OCI-LY3 (cell line): ENCODE data around the gene ALKAL2.

ENCODE experiments used
- H2AFZ ChIP-seq: fragments of 200-600, 300-600 bp; shearing (Covaris generic); 2 replicates; pipeline ENCODE4 v1.6.0; 2014; ENCODE audit warnings: antibody characterized with exemption, low read depth, low read length
- H3K27ac ChIP-seq: fragments of 200-600, 300-600 bp; sonication (generic); 2 replicates; pipeline ENCODE4 v1.5.1; 2014; ENCODE audit warnings: mild to moderate bottlenecking, low read length, moderate library complexity, mixed read lengths
- H3K27me3 ChIP-seq: fragments of 200-600, 300-600 bp; sonication (generic); 2 replicates; pipeline ENCODE4 v1.6.1; 2014; ENCODE audit warnings: low read depth, low read length, mixed read lengths
- H3K36me3 ChIP-seq: fragments of 200-600, 300-600 bp; sonication (generic); replicated peaks from 2 replicates; pipeline ENCODE3; 2014; ENCODE audit warnings: low read depth, low read length, mixed read lengths
- H3K4me1 ChIP-seq: fragments of 300-600, 200-600 bp; sonication (generic); 2 replicates; pipeline ENCODE4 v1.6.1; 2014; ENCODE audit warnings: low read length, mixed read lengths
- H3K4me2 ChIP-seq: fragments of 200-600, 300-600 bp; sonication (generic); 2 replicates; pipeline ENCODE4 v1.6.1; 2014; ENCODE audit warnings: low read length, mixed read lengths
- H3K4me3 ChIP-seq: fragments of 300-600, 200-600 bp; sonication (generic); 2 replicates; pipeline ENCODE4 v1.5.1; 2014; ENCODE audit warnings: antibody characterized with exemption, mild to moderate bottlenecking, low read length, moderate library complexity
- H3K79me2 ChIP-seq: fragments of 300-600, 200-600 bp; shearing (Covaris generic); 2 replicates; pipeline ENCODE4 v1.6.1; 2014; ENCODE audit warnings: mild to moderate bottlenecking, low read length, mixed read lengths
- H3K9ac ChIP-seq: fragments of 300-600, 200-600 bp; shearing (Covaris generic); 2 replicates; pipeline ENCODE4 v1.6.0; 2014; ENCODE audit warnings: mild to moderate bottlenecking, low read length, moderate library complexity
- H3K9me3 ChIP-seq: fragments of 200-600, 300-600 bp; shearing (Covaris generic); 2 replicates; pipeline ENCODE4 v1.6.1; 2014; ENCODE audit warnings: low read length, mixed read lengths; ENCODE audit not compliant: insufficient read depth
- H4K20me1 ChIP-seq: fragments of 200-600, 300-600 bp; sonication (generic); 2 replicates; pipeline ENCODE4 v1.6.1; 2016; ENCODE audit warnings: low read length, mixed read lengths; ENCODE audit not compliant: insufficient read depth
- EZH2phosphoT487 ChIP-seq: fragments of 200-600 bp; shearing (Covaris generic); IDR thresholded peaks from 2 replicates; pipeline ENCODE4 v1.6.1; 2018; ENCODE audit warnings: antibody characterized with exemption, mixed run types, low read depth
- TF ChIP-seq, protein P1 (sequence below): fragments of 200-600, 300-600 bp; sonication (generic); IDR thresholded peaks from 2 replicates; pipeline ENCODE4 v1.5.1; 2014; ENCODE audit warnings: antibody characterized with exemption, low read length, low read depth

ALKAL2 gene

GRCh38 chr2:263774-264492, 24.0 kb downstream of the ALKAL2 start, which contains the start of gene SH3YL1:
Gene SH3YL1 (minus strand): TSS chr2:264032. CDS start chr2:263984, 48 bp downstream.
- Histone ChIP-seq H2AFZ (peak within 1 kb of the TSS; percentile 43; the same call in 1 of the 2 replicates), H3K4me2 (peak within 1 kb of the TSS; percentile 72), H3K9me3 (no peaks in the 10 kb centered on the region), H3K27me3 (no peaks in the 10 kb centered on the region), H3K27ac (peak within 1 kb of the TSS; percentile 41), H4K20me1 (peaks cover 30% of the 10 kb centered on the region), H3K9ac (peak within 1 kb of the TSS; percentile 96), H3K4me1 (peaks cover 29% of the 10 kb centered on the region), H3K36me3 (peaks cover 21% of the 10 kb centered on the region), H3K4me3 (peak within 1 kb of the TSS; percentile 99), H3K79me2 (peaks cover 48% of the 10 kb centered on the region)
- TF ChIP-seq EZH2phosphoT487, result no peak
- TF ChIP-seq, protein P1, sequence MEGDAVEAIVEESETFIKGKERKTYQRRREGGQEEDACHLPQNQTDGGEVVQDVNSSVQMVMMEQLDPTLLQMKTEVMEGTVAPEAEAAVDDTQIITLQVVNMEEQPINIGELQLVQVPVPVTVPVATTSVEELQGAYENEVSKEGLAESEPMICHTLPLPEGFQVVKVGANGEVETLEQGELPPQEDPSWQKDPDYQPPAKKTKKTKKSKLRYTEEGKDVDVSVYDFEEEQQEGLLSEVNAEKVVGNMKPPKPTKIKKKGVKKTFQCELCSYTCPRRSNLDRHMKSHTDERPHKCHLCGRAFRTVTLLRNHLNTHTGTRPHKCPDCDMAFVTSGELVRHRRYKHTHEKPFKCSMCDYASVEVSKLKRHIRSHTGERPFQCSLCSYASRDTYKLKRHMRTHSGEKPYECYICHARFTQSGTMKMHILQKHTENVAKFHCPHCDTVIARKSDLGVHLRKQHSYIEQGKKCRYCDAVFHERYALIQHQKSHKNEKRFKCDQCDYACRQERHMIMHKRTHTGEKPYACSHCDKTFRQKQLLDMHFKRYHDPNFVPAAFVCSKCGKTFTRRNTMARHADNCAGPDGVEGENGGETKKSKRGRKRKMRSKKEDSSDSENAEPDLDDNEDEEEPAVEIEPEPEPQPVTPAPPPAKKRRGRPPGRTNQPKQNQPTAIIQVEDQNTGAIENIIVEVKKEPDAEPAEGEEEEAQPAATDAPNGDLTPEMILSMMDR, result no peak

GRCh38 chr2:263022-263738, 24.7 kb downstream of the ALKAL2 start:
- no peak overlapping the region; the same call in 1 of the 2 replicates for H3K4me3 ChIP-seq
- no peak for TF ChIP-seq EZH2phosphoT487
- TF ChIP-seq, protein P1, result no peak
- H4K20me1 ChIP-seq, result peaks cover 22% of the 10 kb centered on the region
- H3K9me3 ChIP-seq, result no peaks in the 10 kb centered on the region
- no peak overlapping the region for H2AFZ ChIP-seq
- H3K27me3 ChIP-seq, result no peaks in the 10 kb centered on the region
- peaks cover 40% of the 10 kb centered on the region for H3K79me2 ChIP-seq
- no peak overlapping the region for H3K4me2 ChIP-seq
- no peak overlapping the region for H3K27ac ChIP-seq
- peaks cover 21% of the 10 kb centered on the region for H3K4me1 ChIP-seq
- no peak overlapping the region for H3K9ac ChIP-seq
- peaks cover 21% of the 10 kb centered on the region for H3K36me3 ChIP-seq

GRCh38 chr2:262117-262516, 25.8 kb downstream of the ALKAL2 start:
- no peak for TF ChIP-seq EZH2phosphoT487
- TF ChIP-seq, protein P1, result no peak
- Histone ChIP-seq H2AFZ (no peak overlapping the region), H3K27ac (no peak overlapping the region), H3K9ac (no peak overlapping the region), H3K79me2 (peaks cover 30% of the 10 kb centered on the region), H3K9me3 (no peaks in the 10 kb centered on the region), H3K4me2 (no peak overlapping the region), H3K27me3 (no peaks in the 10 kb centered on the region), H4K20me1 (peaks cover 12% of the 10 kb centered on the region), H3K36me3 (peaks cover 14% of the 10 kb centered on the region), H3K4me3 (no peak overlapping the region), H3K4me1 (peaks cover 18% of the 10 kb centered on the region)

DNA sequence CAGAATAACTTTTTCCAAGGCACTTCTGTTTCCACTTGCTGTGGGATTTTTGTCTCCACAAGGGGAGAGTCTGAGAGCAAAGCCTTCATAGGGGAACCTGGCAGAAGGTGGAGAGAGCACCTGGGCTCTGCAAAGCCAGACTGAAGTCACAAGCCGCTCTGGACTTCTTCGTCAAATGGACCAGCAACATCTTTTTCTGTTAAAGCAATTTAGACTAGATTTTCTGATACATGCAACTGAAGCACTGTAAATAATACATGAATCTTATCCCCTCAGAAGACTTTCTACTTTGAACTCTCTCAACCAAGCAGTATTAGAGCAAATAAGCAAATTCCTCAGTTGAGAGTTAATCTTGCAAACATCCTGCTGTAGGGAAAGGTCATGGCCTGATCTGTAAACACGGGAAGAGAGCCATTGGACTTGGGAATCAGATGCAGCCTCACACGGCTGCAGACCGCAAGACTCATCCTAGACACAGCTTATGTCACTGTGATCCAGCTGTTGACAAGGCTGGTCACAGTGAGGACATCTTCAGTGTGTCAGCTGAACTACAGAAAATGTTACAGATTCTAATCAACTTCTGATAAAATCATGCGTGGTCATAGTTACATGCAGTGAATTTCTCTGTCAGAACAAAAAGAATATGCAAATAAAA, 27.3 kb downstream of the ALKAL2 start:
- Histone ChIP-seq H4K20me1 (no peaks in the 10 kb centered on the region; the same call in 1 of the 2 replicates), H3K4me1 (peaks cover 4% of the 10 kb centered on the region), H3K4me2 (no peak overlapping the region), H3K9ac (no peak overlapping the region), H3K79me2 (peaks cover 15% of the 10 kb centered on the region), H3K4me3 (no peak overlapping the region), H3K27me3 (no peaks in the 10 kb centered on the region), H3K36me3 (peaks cover 4% of the 10 kb centered on the region), H3K27ac (no peak overlapping the region), H2AFZ (no peak overlapping the region), H3K9me3 (no peaks in the 10 kb centered on the region)
- TF ChIP-seq, protein P1, result no peak
- TF ChIP-seq EZH2phosphoT487, result no peak
